22Rv1 (cell line): Measurements from ENCODE around the gene SPEF2.

ENCODE experiments used
- H3K27ac ChIP-seq: fragments of 450-650 bp; 2 replicates; pipeline ENCODE4 v1.5.1; 2017
- CTCF ChIP-seq: fragments of 450-650 bp; IDR thresholded peaks from 2 replicates; pipeline ENCODE4 v1.5.1; 2017; ENCODE audit warnings: mild to moderate bottlenecking
- ZFX ChIP-seq: fragments of 450-650 bp; IDR thresholded peaks from 2 replicates; pipeline ENCODE4 v1.6.1; 2017; ENCODE audit warnings: antibody characterized with exemption, borderline replicate concordance

The SPEF2 gene

GRCh38 chr5:35698047-35698808, 80.6 kb downstream of the SPEF2 start:
- H3K27ac ChIP-seq, result no peak overlapping the region
- no peak for TF ChIP-seq CTCF
- TF ChIP-seq ZFX, result no peak

GRCh38 chr5:35707659-35708058, 90.0 kb downstream of the SPEF2 start:
- no peak overlapping the region for H3K27ac ChIP-seq
- TF ChIP-seq CTCF (no peak), ZFX (no peak)

GRCh38 chr5:35709688-35710087, 92.0 kb downstream of the SPEF2 start:
- TF ChIP-seq CTCF (no peak), ZFX (no peak)
- H3K27ac ChIP-seq, result no peak overlapping the region

GRCh38 chr5:35717718-35718117, 100.1 kb downstream of the SPEF2 start:
- H3K27ac ChIP-seq, result no peak overlapping the region
- TF ChIP-seq ZFX (no peak), CTCF (0 out of 2 replicates have a peak, but pooled peaks have one; percentile 15)

- no peak overlapping the region for H3K27ac ChIP-seq
- TF ChIP-seq ZFX (no peak), CTCF (no peak)
Observed at GRCh38 chr5:35735718-35736117, 118.1 kb downstream of the SPEF2 start.

GRCh38 chr5:35736280-35736679, 118.6 kb downstream of the SPEF2 start:
- H3K27ac ChIP-seq, result no peak overlapping the region
- TF ChIP-seq CTCF (no peak), ZFX (no peak)

GRCh38 chr5:35741126-35741716, 123.6 kb downstream of the SPEF2 start:
- no peak for TF ChIP-seq CTCF
- TF ChIP-seq ZFX, result no peak
- H3K27ac ChIP-seq, result no peak overlapping the region
